Activated B cell treated with CpG ODN at 0.5 μM for 24 hours (primary cell): ENCODE results near the gene PAGE2B. TPM values are rescaled to one million over a fixed set of nuclear protein-coding genes. Genes with fewer than 3 reads are reported as not detected.
"Not testable (repeated sequence)": the region's sequence is repeated elsewhere in the genome, so short reads cannot be mapped to it uniquely, and the experiment has no call there.

Experiments
- ATAC-seq: fragments of 200-7000 bp; cut with Tn5 transposase; one replicate; pipeline ENCODE4 v1.10.0; 2021; ENCODE audit warnings: low read depth, mild to moderate bottlenecking, moderate library complexity
- CTCF ChIA-PET: fragments of 350-600 bp; sonication (Branson Sonifier 250); formaldehyde crosslinking; loops from one replicate; lab custom pipeline; 2021; ENCODE audit warnings: antibody characterized with exemption; lab: Charles Lee
- POLR2A ChIA-PET: fragments of 350-600 bp; sonication (Branson Sonifier 250); formaldehyde crosslinking; loops from one replicate; lab custom pipeline; 2021; ENCODE audit warnings: antibody characterized with exemption; lab: Charles Lee
- DNase-seq: peaks from one replicate; pipeline ENCODE4 v3.0.0; 2022
- H3K27ac Mint-ChIP-seq: one replicate; pipeline ENCODE4 v1.8.0; 2020; ENCODE audit warnings: mixed read lengths
- H3K27me3 Mint-ChIP-seq: one replicate; pipeline ENCODE4 v1.8.0; 2021; ENCODE audit warnings: mixed read lengths
- H3K36me3 Mint-ChIP-seq: one replicate; pipeline ENCODE4 v1.8.0; 2021; ENCODE audit warnings: low read depth, mixed read lengths
- H3K4me1 Mint-ChIP-seq: one replicate; pipeline ENCODE4 v1.8.0; 2021; ENCODE audit warnings: mixed read lengths
- H3K4me3 Mint-ChIP-seq: one replicate; pipeline ENCODE4 v1.8.0; 2020; ENCODE audit warnings: mild to moderate bottlenecking, mixed read lengths
- H3K9me3 Mint-ChIP-seq: one replicate; pipeline ENCODE4 v1.8.0; 2020; ENCODE audit warnings: mixed read lengths
- CTCF ChIP-seq: fragments of 200-600 bp; IDR thresholded peaks from one replicate; pipeline ENCODE4 v1.8.0; 2022; ENCODE audit warnings: antibody characterized with exemption, mild to moderate bottlenecking
- intact Hi-C: fragments of 100-400 bp; cut with micrococcal nuclease; formaldehyde crosslinking; loops from one replicate; pipeline ENCODE4 v1.15.1; 2024
- total RNA-seq: library from RNA; stranded (reverse); gene quantifications from 2 replicates; pipeline ENCODE4 v1.2.3, GENCODE V29; 2022

The PAGE2B gene
- total RNA-seq, 1 donor from 2014 or later = not detected

DNA sequence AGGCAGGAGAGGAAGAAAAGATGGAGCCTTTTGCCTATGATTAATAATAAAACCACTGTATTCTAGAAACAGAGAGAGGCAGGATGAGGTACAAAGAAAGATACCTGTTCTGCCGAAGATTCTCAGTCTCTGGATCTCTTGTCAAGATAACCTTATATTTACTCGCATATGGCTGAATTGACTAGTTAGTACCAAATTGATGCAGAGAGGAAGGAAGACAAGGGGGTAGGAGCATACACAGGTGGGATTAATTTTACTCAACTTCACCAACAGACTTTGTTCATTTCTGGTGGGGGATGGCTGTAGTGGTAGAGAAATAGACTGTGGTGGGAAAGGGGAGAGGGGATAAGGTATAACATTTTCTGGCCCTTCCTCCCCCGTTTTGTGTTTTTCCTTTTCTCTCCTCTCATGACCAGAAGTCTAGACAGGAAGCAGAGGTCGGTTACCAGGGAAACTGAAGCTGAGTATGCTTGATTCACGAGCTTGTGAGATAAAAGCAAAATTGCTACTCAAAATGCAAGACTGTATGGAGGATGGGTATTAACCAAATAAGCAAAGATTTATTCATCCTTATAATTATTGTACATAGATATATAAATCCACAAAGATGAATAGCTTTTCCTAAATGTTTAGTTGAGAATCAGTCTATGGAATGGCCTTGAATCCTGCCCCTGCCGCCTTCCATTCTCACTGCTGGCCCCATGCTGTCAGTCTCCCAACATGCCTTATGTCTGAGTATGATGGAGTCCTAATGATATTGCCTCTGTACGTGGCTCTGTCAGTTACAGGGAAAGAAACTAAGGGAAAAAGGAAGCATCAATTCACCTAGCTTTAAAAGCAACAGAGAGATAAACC is 17.8 kb upstream of the PAGE2B start:
- H3K27me3 Mint-ChIP-seq = no peaks in the 10 kb centered on the region
- no peaks in the 10 kb centered on the region for H3K9me3 Mint-ChIP-seq
- peak overlapping the region; percentile 68 for H3K4me3 Mint-ChIP-seq
- POLR2A ChIA-PET = interaction anchor here (0.8 to 1.3 kb wide), 2 partner anchors 57 to 418 kb away, joined by 3 to 5 read pairs; partner anchors contain the start of gene APEX2
- no peak for ATAC-seq
- no peak for DNase-seq
- peaks cover 11% of the 10 kb centered on the region for H3K4me1 Mint-ChIP-seq
- TF ChIP-seq CTCF = no peak
- no peaks in the 10 kb centered on the region for H3K36me3 Mint-ChIP-seq
- peak overlapping the region; percentile 53 for H3K27ac Mint-ChIP-seq
- intact Hi-C loops = loop anchor here (1.0 to 10.0 kb wide), 9 partner anchors 105 to 1222 kb away; partner anchors contain the start of gene RRAGB
- CTCF ChIA-PET = interaction anchor here (1.1 to 1.3 kb wide), 2 partner anchors 165 to 418 kb away, joined by 6 to 9 read pairs; no protein-coding TSS in a partner anchor

- no peak overlapping the region for H3K27ac Mint-ChIP-seq
- ChIA-PET CTCF (interaction anchor here (1.1 to 1.3 kb wide), 2 partner anchors 166 to 418 kb away, joined by 6 to 9 read pairs; no protein-coding TSS in a partner anchor), POLR2A (interaction anchor here (0.8 to 1.3 kb wide), 2 partner anchors 58 to 418 kb away, joined by 3 to 5 read pairs; partner anchors contain the start of gene APEX2)
- no peaks in the 10 kb centered on the region for H3K27me3 Mint-ChIP-seq
- intact Hi-C loops = loop anchor here (1.0 to 10.0 kb wide), 9 partner anchors 105 to 1223 kb away; partner anchors contain the start of gene RRAGB
- no peaks in the 10 kb centered on the region for H3K9me3 Mint-ChIP-seq
- TF ChIP-seq CTCF = peak; percentile 18
- ATAC-seq (peak; percentile 54), DNase-seq (no peak)
- peak overlapping the region; percentile 68 for H3K4me3 Mint-ChIP-seq
- H3K4me1 Mint-ChIP-seq = peaks cover 11% of the 10 kb centered on the region
- no peaks in the 10 kb centered on the region for H3K36me3 Mint-ChIP-seq
Measured at GRCh38 chrX:55057675-55058249, 17.1 kb upstream of the PAGE2B start.

DNA sequence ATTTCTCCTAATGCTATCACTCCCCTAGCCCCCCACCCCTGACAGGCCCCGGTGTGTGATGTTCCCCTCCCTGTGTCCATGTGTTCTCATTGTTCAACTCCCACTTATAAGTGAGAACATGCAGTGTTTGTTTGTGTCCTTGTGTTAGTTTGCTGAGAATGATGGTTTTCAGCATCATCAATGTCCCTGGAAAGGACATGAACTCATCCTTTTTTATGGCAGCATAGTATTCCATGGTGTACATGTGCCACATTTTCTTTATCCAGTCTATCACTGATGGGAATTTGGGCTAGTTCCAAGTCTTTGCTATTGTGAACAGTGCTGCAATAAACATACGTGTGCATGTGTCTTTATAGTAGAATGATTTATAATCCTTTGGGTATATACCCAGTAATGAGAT is 7.7 kb upstream of the PAGE2B start:
- H3K4me1 Mint-ChIP-seq, H3K9me3 Mint-ChIP-seq, H3K27ac Mint-ChIP-seq, DNase-seq, H3K36me3 Mint-ChIP-seq, H3K4me3 Mint-ChIP-seq, ATAC-seq, CTCF ChIA-PET, intact Hi-C loops, POLR2A ChIA-PET, H3K27me3 Mint-ChIP-seq: not testable (repeated sequence)

- no peaks in the 10 kb centered on the region for H3K4me1 Mint-ChIP-seq
- no peak overlapping the region for H3K27ac Mint-ChIP-seq
- peaks cover 3% of the 10 kb centered on the region for H3K27me3 Mint-ChIP-seq
- no peak for TF ChIP-seq CTCF
- no peaks in the 10 kb centered on the region for H3K9me3 Mint-ChIP-seq
- DNase-seq (no peak), ATAC-seq (no peak)
- CTCF ChIA-PET = no interaction called here
- H3K4me3 Mint-ChIP-seq = no peak overlapping the region
- H3K36me3 Mint-ChIP-seq = no peaks in the 10 kb centered on the region
- POLR2A ChIA-PET = no interaction called here
- intact Hi-C loops = no loop called here
Measured at GRCh38 chrX:55072286-55072685, 2.5 kb upstream of the PAGE2B start.

GRCh38 chrX:55088795-55089489 is 14.1 kb downstream of the PAGE2B start, which contains the start of gene PAGE2:
Gene PAGE2, plus strand, starts transcription at chrX:55089018. Its CDS starts 1,003 bp downstream, at chrX:55090021.
- H3K9me3 Mint-ChIP-seq = no peaks in the 10 kb centered on the region
- no peak for ATAC-seq
- H3K4me3 Mint-ChIP-seq = no peak within 1 kb of the TSS
- no peak for TF ChIP-seq CTCF
- CTCF ChIA-PET = no interaction called here
- no peak for DNase-seq
- H3K36me3 Mint-ChIP-seq = no peaks in the 10 kb centered on the region
- intact Hi-C loops = no loop called here
- H3K4me1 Mint-ChIP-seq = no peaks in the 10 kb centered on the region
- H3K27me3 Mint-ChIP-seq = no peaks in the 10 kb centered on the region
- H3K27ac Mint-ChIP-seq = no peak within 1 kb of the TSS
- POLR2A ChIA-PET = no interaction called here
